Midbrain (tissue), 1 donor: Measurements from ENCODE around the gene TMBIM4.

Experiments used
- DNase-seq: peaks from one replicate; lab custom pipeline; 2025; lab: John Stamatoyannopoulos, UW

The TMBIM4 gene

DNA sequence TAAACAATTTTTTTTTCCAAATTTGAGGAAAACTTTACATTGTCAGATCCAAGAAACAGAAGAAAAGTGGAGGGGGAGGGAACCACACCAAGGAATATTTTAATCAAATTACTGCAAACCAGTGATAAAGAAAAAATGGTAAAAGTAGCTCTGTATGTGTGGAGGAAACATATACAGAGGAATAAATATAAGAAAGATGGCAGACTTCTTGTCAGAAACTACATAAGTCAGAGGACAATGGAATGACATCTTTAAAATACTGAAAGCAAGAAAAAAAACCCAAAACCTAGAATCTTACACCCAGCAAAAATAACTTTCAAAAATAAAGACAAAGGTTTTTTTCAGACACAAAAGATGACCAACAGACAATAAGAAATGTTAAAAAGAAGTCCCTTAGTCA is 29.1 kb downstream of the TMBIM4 start:
- DNase-seq, result no peak

GRCh38 chr12:66139328-66139727 is 30.5 kb downstream of the TMBIM4 start:
- no peak for DNase-seq

- no peak for DNase-seq
Measured at GRCh38 chr12:66137937-66138336, 31.9 kb downstream of the TMBIM4 start.

DNA sequence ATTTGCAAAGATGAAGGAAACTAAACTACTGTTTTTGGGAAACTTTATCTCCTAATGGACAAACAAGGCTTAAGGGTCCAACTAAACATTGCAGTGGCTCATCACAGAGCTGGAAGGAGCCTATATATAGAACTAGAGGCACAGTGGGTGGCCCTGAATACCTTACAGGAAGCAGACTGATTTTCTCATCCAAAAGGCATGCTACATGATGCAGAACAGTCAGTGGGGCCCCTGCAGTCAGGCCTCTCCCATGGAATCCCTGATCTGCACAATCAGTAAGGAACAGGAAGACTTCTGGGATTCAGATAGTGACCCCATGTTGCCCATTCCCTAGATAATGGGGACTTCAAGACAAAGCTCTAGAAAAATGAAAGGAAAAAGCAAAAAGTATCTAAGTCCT is 37.4 kb downstream of the TMBIM4 start:
- DNase-seq, result no peak

DNA sequence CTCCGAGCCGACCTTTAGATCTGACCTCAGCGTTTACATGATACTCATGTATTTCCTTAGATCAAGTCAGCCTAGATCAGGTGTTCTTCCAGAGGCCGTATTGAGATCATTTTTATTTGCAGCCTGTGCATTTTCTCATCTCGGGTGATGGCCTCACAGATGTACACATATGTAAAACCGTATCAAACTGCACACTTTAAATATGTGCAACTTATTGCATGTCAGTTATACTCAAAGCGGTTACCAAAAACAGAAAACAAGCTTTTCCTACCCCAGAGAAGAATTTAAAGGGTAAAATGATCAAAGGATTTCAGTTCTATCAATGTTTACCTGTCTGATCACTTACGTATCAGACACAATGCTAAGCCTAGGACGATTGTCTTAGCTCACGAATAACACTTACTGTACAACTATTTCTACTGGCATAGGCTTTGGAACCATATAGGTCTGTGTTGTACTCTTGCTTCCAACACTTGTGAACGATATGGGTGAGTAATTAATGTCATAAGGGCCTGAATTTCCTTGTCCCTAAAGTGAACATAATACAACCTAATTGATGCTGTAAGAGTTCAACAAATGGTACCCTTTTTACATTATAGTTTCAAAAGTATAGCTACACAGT is 38.6 kb downstream of the TMBIM4 start:
- DNase-seq, result no peak

DNA sequence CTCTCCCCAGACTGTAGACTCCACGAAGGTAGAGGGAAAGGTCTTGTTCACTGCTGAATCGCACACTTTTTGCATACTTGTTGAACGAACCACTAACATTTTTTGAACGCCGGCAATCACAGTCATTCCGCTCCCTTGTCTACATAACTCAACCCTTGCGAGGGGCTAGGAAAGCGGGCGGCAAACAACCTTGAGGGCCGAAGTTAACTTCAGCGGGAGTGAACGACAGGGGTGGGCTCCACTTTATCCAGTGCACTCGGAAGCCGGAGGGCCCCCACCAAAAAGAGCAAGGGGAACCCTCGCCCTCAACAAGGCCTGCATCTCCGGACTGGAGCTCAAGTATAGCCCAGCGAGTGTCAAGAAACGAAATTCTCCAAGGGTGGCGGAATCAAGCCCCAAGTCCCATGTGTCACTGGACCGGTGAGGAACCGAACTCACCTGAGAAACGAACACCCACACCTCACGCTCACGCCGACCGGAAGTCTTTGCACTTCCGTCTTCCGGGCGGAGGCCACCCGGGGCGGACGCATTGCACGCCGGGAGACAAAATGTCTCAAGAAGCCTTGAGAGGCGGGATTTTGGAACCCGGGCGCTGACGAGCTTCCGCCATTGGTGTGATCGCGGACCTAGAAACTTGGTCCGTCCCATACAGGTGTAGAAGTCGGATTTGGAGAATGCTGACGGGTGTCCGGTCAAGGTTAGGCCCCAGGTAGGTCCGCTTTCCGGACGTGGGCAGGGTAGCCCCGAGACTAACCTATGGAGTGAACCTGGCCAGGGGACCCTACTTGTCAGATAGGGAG is 39.3 kb downstream of the TMBIM4 start, which contains the start of gene LLPH:
Gene LLPH, minus strand, starts transcription at position 484 of the 800 bp plus-strand sequence. CDS start 1,644 bp downstream, outside the sequence.
- DNase-seq, result peak; percentile 86

DNA sequence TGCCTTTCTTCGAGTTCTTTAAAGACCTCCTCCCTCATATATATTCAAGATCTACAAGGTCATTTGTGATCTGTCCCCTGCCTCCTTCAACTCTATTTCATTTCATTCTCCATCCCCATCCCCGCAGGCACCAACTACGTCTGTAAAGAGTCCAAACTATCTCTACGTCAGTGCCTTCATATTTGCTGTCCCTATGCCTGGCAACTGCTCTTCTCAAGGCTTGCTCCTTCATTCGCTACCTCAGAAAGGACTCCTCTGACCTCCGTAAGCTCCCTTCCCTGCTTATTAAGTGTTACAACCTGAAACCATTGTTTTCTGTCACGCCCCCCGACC is 39.9 kb downstream of the TMBIM4 start:
- DNase-seq, result no peak

DNA sequence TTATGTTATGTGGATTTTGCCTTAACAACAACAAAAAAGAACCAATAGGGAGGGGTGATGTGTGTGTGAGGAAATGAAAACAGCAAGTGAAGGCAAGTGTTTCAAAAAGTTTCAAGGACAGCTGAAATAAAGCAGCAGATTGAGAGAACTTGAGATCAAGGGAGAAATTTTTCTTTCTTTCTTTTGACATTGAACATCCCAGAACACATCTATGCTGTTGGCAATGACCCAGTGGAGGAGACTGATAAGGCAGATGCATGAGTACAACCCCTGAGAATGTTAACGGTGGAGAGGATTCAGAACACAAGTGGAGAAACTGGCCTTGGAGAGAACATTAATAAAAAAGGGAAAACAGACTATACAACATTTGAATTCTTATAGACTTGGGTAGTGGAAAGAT is 42.1 kb downstream of the TMBIM4 start:
- no peak for DNase-seq

DNA sequence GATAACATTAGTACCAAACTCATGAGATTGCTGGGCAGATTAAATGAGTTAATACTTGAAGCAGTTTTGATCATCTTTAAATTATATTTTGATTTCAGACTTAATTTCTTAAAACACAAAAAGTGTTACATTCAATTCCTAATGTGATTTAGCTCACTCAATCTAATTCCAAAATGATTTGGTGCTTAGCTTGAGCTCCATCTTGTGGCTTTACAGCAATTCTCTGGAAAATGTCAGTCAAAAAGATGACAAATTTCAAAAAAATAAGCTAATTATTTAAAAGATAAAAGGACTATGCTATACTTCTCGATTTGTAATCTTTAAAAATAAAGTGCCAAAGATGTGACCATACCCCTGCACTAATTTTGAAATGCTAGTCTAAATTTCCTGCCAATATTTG is 49.3 kb downstream of the TMBIM4 start:
- no peak for DNase-seq

GRCh38 chr12:66119870-66120241 is 49.9 kb downstream of the TMBIM4 start:
- no peak for DNase-seq

GRCh38 chr12:66119229-66119869 is 50.4 kb downstream of the TMBIM4 start:
- DNase-seq, result no peak

- no peak for DNase-seq
Measured at GRCh38 chr12:66118240-66118891, 51.4 kb downstream of the TMBIM4 start.

DNA sequence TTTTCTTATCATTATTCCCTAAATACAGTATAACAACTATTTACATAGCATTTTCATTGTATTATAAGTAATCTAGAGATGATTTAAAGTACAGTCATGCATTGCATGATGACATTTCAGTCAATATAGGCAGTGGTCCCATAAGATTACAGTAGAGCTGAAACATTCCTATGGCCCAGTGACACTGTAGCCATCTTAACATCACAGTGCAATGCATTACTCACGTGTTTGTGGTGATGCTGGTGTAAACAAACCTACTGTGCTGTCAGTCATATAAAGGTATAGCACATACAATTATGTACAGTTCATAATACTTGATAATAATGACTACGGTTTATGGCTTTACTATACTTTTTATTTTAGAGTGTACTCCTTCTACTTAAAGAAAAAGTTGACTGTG is 52.6 kb downstream of the TMBIM4 start:
- no peak for DNase-seq

GRCh38 chr12:66115071-66115600 is 54.7 kb downstream of the TMBIM4 start:
- DNase-seq, result no peak

DNA sequence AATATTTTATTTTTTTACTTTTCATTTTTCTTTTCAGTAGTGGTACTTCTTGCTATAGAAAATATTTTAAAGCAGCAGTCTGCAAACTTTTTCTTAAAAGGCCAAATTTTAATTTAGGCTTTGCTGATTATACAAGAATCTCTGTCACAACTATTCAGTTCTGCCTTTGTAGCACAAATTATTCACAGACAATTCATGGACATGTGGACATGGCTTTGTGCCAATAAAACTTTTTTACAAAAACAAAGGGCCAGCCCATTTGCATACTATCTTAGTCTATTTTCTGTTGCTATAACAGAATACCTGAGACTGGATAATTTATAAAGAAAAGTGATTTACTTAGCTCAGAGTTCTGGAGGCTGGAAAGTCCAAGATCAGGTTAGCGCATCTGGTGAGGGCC is 56.3 kb downstream of the TMBIM4 start:
- no peak for DNase-seq

DNA sequence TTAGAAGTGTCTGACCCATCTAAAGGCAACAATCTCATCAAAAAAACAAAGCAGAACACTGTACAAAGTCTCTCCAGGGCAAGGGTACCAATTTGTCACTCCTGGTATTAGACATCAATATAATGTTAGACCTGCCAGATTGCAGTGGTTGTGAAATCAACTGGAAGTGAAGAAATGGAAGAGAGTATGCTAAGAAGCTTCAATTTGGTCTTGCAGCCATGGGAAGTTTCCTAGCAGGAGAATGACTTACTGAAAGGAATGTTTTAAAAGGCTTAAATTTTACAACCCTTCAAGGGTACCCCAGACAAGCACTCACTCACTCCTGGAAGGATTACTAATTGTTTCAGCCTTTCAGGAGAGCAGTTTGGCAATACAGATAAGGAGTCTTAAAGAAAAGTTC is 58.2 kb downstream of the TMBIM4 start:
- DNase-seq, result no peak

DNA sequence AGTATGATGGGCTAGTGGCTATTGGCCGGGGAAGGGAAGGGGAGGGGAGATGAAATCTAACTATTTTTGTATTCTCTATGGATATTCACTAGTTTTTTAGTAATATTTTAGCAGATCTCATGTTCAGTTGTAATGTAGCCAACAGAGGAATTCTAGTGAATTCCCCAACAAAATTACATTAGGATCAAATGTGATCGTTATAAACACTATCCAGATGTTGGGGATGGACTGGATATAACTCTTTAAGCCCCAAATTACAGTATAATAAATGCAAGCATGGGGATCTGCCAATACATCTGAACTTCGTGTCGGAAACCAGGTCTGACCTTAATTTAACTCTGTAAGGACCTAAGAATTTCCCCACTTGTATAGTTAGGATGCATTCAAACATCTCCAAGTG is 60.7 kb downstream of the TMBIM4 start:
- no peak for DNase-seq

- no peak for DNase-seq
Measured at GRCh38 chr12:66108386-66108785, 61.4 kb downstream of the TMBIM4 start.

DNA sequence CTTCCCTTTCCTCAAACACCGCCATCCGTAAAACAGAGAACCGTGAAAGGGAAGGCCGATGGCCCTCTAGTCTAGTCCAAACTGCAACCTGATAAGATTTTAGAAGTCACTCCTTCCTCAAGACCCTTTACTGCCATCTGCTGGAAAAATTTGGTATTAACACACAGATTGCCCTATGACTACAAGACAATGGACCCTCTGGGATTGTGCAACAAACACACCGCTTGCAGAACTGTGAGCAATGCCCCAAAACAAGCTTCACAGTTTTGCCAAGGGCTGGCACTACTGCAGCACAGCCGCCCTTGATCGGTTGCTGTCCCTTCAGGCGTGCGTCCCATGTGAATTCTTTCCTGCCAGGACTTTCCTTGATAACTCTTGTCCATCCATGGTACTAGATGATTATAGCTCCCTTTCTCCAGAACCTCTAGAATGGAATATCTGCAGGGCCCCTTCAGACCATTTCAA is 62.3 kb downstream of the TMBIM4 start:
- DNase-seq, result peak; percentile 85

DNA sequence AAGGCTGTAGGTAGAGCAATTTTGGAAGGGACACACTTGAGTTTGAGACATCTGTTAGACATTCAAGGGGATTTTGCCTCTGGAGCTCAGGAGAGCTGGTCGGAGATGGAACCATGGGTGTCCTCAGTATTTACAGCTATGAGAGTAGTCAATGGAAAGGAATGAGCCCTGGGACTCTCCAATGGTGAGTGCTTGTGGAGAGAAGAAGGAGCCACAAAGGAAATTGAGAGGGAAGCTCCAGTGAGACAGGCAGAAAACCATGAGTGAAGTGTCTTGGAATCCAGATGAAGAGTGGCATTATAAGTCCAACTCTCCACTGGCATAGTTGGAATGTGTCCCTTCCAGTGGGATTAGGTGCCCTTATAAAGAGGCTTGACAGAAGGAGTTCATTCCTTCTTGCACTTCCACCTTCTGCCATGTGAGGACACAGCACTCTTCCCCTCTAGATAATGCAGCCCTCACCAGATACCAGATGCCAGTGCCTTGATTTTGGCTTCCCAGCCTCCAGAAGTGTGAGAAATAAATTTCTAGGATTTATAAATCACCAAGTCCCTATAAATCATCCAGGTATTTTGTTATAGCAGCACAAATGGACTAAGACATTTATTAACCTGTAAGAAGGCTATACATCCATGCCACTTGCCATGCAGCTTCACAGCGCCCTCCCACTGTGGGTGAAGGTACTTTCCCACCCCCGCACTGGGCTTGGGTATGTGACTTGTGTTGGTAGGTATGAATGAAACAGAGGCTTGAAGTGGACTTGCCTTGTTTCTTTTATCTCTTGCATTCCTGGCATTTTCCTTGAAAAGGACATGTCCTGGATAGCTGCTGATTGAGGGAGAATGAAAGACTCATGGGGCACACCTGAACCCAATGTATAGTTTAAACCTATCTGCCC is 66.5 kb downstream of the TMBIM4 start:
- no peak for DNase-seq

DNA sequence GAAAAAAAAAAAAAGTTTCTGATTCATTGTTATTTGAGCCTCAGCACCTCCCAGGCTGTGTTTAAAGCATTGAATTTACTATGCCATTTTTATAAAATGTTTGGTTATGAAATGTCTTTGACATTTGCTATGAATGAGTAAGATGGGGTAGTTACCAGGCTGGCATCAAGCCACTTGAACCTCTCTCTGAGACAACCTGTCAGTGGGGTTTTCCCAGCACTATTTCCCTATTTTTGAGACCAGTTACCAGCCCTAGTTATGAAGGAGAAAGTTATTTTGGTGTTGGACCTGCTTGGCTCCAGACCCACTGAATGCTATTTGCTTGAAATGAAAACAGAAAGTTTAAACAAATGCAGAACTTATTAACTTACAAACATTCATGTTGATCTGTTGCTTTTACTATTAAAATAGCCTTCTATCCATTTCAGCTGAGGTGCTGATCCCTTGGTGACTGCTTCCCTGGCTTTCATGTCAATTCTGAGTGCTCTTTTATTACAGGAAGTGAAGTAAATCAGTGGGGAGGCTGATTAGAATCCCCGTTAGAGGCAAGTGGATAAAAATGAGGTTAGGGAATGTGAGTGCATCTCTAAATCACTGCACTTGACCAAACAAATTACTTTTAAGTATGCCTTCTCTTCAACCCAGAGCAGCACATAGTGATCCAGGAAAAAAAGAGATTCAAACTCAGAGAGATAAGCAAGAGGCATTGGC is 77.1 kb downstream of the TMBIM4 start:
- no peak for DNase-seq
